ENCODE results near the gene EIF3B. TPM values are rescaled to one million over a fixed set of nuclear protein-coding genes. Genes with fewer than 3 reads are reported as not detected.
"Not testable (repeated sequence)": the region's sequence is repeated elsewhere in the genome, so short reads cannot be mapped to it uniquely, and the experiment has no call there.

Gene EIF3B
- total and polyA plus RNA-seq, 4 donors, result 28.7 to 95.2 (median 84.7) TPM

GRCh38 chr7:2330493-2330892 is 24.1 kb upstream of the EIF3B start:
- Histone ChIP-seq H3K9me3 (ENCODE audit: control insufficient read depth, low read length) (no peaks in the 10 kb centered on the region), H3K4me3 (ENCODE audit: low read length in 2 of 2) (no peak overlapping the region), H3K36me3 (ENCODE audit: control insufficient read depth in 1 of 2, insufficient read depth in 2 of 2, low read length in 1 of 2) (no peaks in the 10 kb centered on the region), H3K27me3 (ENCODE audit: control insufficient read depth in 1 of 2, insufficient read depth in 2 of 2, low read length in 1 of 2) (no peaks in the 10 kb centered on the region), H3K27ac (ENCODE audit: low read depth in 1 of 2, low read length in 2 of 2) (no peak overlapping the region), H3K4me1 (ENCODE audit: control insufficient read depth in 1 of 2, insufficient read depth in 2 of 2, low read length in 2 of 2) (no peaks in the 10 kb centered on the region)
- DNase-seq (no peak), ATAC-seq (ENCODE audit: low FRiP score) (no peak)
- intact Hi-C loops (cut with DNase I), result no loop called here
- 92 to 98% methylated on average over 2 of the region's 2 CpGs for WGBS, 2 donors

- 94 to 95% methylated on average over 6 of the region's 6 CpGs for WGBS, 2 donors
- H3K4me3 ChIP-seq (ENCODE audit: low read length in 2 of 2), result no peak overlapping the region
- H3K36me3 ChIP-seq (ENCODE audit: control insufficient read depth in 1 of 2, insufficient read depth in 2 of 2, low read length in 1 of 2), result no peaks in the 10 kb centered on the region
- intact Hi-C loops (cut with DNase I), result no loop called here
- H3K4me1 ChIP-seq (ENCODE audit: control insufficient read depth in 1 of 2, insufficient read depth in 2 of 2, low read length in 2 of 2), result no peaks in the 10 kb centered on the region
- DNase-seq (no peak), ATAC-seq (ENCODE audit: low FRiP score) (no peak)
- H3K9me3 ChIP-seq (ENCODE audit: control insufficient read depth, low read length), result no peaks in the 10 kb centered on the region
- no peak overlapping the region for H3K27ac ChIP-seq (ENCODE audit: low read depth in 1 of 2, low read length in 2 of 2)
- no peaks in the 10 kb centered on the region for H3K27me3 ChIP-seq (ENCODE audit: control insufficient read depth in 1 of 2, insufficient read depth in 2 of 2, low read length in 1 of 2)
These were observed 22.9 kb upstream of the EIF3B start for GRCh38 chr7:2331707-2332106.

GRCh38 chr7:2332606-2333231 is 21.9 kb upstream of the EIF3B start:
- H3K4me1 ChIP-seq (ENCODE audit: control insufficient read depth in 1 of 2, insufficient read depth in 2 of 2, low read length in 2 of 2); ATAC-seq (ENCODE audit: low FRiP score); H3K4me3 ChIP-seq (ENCODE audit: low read length in 2 of 2); H3K36me3 ChIP-seq (ENCODE audit: control insufficient read depth in 1 of 2, insufficient read depth in 2 of 2, low read length in 1 of 2); H3K27me3 ChIP-seq (ENCODE audit: control insufficient read depth in 1 of 2, insufficient read depth in 2 of 2, low read length in 1 of 2); DNase-seq; intact Hi-C loops (cut with DNase I); H3K27ac ChIP-seq (ENCODE audit: low read depth in 1 of 2, low read length in 2 of 2); H3K9me3 ChIP-seq (ENCODE audit: control insufficient read depth, low read length): not testable (repeated sequence)
- WGBS, 2 donors, result 92 to 94% methylated on average over 4 of the region's 4 CpGs

- no peaks in the 10 kb centered on the region for H3K36me3 ChIP-seq (ENCODE audit: control insufficient read depth in 1 of 2, insufficient read depth in 2 of 2, low read length in 1 of 2)
- DNase-seq (no peak), ATAC-seq (ENCODE audit: low FRiP score) (no peak)
- H3K4me1 ChIP-seq (ENCODE audit: control insufficient read depth in 1 of 2, insufficient read depth in 2 of 2, low read length in 2 of 2), result no peaks in the 10 kb centered on the region
- 94 to 95% methylated on average over 20 of the region's 20 CpGs for WGBS, 2 donors
- no peaks in the 10 kb centered on the region for H3K9me3 ChIP-seq (ENCODE audit: control insufficient read depth, low read length)
- no peak overlapping the region for H3K27ac ChIP-seq (ENCODE audit: low read depth in 1 of 2, low read length in 2 of 2)
- no peak overlapping the region for H3K4me3 ChIP-seq (ENCODE audit: low read length in 2 of 2)
- intact Hi-C loops (cut with DNase I), result no loop called here
- no peaks in the 10 kb centered on the region for H3K27me3 ChIP-seq (ENCODE audit: control insufficient read depth in 1 of 2, insufficient read depth in 2 of 2, low read length in 1 of 2)
These were observed 17.9 kb upstream of the EIF3B start for GRCh38 chr7:2336626-2337299.

DNA sequence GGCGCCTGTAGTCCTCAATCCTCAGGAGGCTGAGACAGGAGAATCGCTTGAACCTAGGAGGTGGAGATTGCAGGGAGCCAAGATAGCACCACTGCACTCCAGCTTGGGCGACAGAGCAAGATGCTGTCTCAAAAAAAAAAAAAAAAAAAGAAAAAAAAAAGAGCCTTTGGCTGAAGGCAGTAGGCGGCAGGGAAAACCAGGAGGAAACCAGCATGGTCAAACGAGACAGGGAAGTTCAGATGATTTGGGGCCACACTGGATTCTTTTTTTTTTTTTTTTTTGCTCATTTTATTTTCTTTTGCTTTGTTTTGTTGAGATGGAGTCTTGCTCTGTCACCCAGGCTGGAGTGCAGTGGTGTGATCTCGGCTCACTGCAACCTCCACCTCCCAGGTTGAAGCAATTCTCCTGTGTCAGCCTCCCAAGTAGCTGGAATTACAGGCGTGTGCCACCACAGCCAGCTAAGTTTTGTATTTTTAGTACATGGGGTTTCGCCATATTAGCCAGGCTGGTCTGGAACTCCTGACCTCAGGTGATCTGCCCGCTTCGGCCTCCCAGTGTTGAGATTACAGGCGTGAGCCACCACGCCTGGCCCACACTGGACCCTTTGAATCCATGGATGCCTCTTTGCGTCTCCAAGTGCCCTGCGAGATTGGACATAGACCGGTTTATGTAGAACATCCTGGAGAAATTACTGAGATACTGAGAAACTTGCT is 7.1 kb upstream of the EIF3B start:
- H3K4me1 ChIP-seq (ENCODE audit: control insufficient read depth in 1 of 2, insufficient read depth in 2 of 2, low read length in 2 of 2); H3K9me3 ChIP-seq (ENCODE audit: control insufficient read depth, low read length); DNase-seq; H3K36me3 ChIP-seq (ENCODE audit: control insufficient read depth in 1 of 2, insufficient read depth in 2 of 2, low read length in 1 of 2); H3K4me3 ChIP-seq (ENCODE audit: low read length in 2 of 2); H3K27me3 ChIP-seq (ENCODE audit: control insufficient read depth in 1 of 2, insufficient read depth in 2 of 2, low read length in 1 of 2); H3K27ac ChIP-seq (ENCODE audit: low read depth in 1 of 2, low read length in 2 of 2): not testable (repeated sequence)
- peak; percentile 19 for ATAC-seq (ENCODE audit: low FRiP score)
- intact Hi-C loops (cut with DNase I), result loop anchor here (5.0 to 10.0 kb wide), 4 partner anchors 100 to 775 kb away; partner anchors contain the start of genes MRM2 (in 1 of the 2), NUDT1 (in 1 of the 2) and PSMG3 (in 1 of the 2)
- 73 to 79% methylated on average over 15 of the region's 15 CpGs for WGBS, 2 donors

DNA sequence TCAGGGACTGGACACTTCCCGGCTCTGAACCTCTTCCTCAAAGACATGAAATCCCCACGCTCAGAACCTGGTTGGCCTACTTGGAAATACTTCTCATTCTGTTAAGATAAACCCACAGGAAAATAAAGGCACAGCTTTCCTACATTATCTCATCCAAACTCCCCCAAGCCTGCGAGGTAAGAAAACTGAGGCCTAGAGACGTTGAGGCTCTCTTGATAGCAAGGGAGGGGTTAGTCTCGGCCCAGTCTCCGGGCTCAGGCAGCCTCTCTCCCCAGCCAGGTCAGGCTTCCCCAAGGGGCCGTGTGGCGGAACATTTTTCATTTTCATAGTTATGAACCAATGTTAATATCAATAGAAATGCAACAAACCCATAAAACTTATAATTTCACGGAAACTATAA is 4.6 kb upstream of the EIF3B start:
- H3K27ac ChIP-seq (ENCODE audit: low read depth in 1 of 2, low read length in 2 of 2), result no peak overlapping the region
- intact Hi-C loops (cut with DNase I), result loop anchor here in 1 of 2 donors (10.0 kb wide), 1 partner anchor 775 kb away; the partner anchor contains the start of gene PSMG3
- H3K27me3 ChIP-seq (ENCODE audit: control insufficient read depth in 1 of 2, insufficient read depth in 2 of 2, low read length in 1 of 2), result no peaks in the 10 kb centered on the region
- no peak for DNase-seq
- no peaks in the 10 kb centered on the region for H3K4me1 ChIP-seq (ENCODE audit: control insufficient read depth in 1 of 2, insufficient read depth in 2 of 2, low read length in 2 of 2)
- H3K36me3 ChIP-seq (ENCODE audit: control insufficient read depth in 1 of 2, insufficient read depth in 2 of 2, low read length in 1 of 2), result no peaks in the 10 kb centered on the region
- H3K4me3 ChIP-seq (ENCODE audit: low read length in 2 of 2), result no peak overlapping the region
- ATAC-seq (ENCODE audit: low FRiP score), result no peak
- H3K9me3 ChIP-seq (ENCODE audit: control insufficient read depth, low read length), result no peaks in the 10 kb centered on the region
- 81 to 84% methylated on average over 9 of the region's 9 CpGs for WGBS, 2 donors

- no peaks in the 10 kb centered on the region for H3K4me1 ChIP-seq (ENCODE audit: control insufficient read depth in 1 of 2, insufficient read depth in 2 of 2, low read length in 2 of 2)
- no peak overlapping the region for H3K4me3 ChIP-seq (ENCODE audit: low read length in 2 of 2)
- ATAC-seq (ENCODE audit: low FRiP score) (no peak), DNase-seq (no peak)
- no peaks in the 10 kb centered on the region for H3K27me3 ChIP-seq (ENCODE audit: control insufficient read depth in 1 of 2, insufficient read depth in 2 of 2, low read length in 1 of 2)
- no peak overlapping the region for H3K27ac ChIP-seq (ENCODE audit: low read depth in 1 of 2, low read length in 2 of 2)
- 90 to 94% methylated on average over 12 of the region's 12 CpGs for WGBS, 2 donors
- intact Hi-C loops (cut with DNase I), result loop anchor here in 1 of 2 donors (10.0 kb wide), 1 partner anchor 776 kb away; the partner anchor contains the start of gene PSMG3
- no peaks in the 10 kb centered on the region for H3K36me3 ChIP-seq (ENCODE audit: control insufficient read depth in 1 of 2, insufficient read depth in 2 of 2, low read length in 1 of 2)
- H3K9me3 ChIP-seq (ENCODE audit: control insufficient read depth, low read length), result no peaks in the 10 kb centered on the region
These were observed 3.8 kb upstream of the EIF3B start for GRCh38 chr7:2350861-2351260.

- Histone ChIP-seq H3K27me3 (ENCODE audit: control insufficient read depth in 1 of 2, insufficient read depth in 2 of 2, low read length in 1 of 2) (no peaks in the 10 kb centered on the region), H3K36me3 (ENCODE audit: control insufficient read depth in 1 of 2, insufficient read depth in 2 of 2, low read length in 1 of 2) (no peaks in the 10 kb centered on the region), H3K9me3 (ENCODE audit: control insufficient read depth, low read length) (no peaks in the 10 kb centered on the region), H3K27ac (ENCODE audit: low read depth in 1 of 2, low read length in 2 of 2) (no peak overlapping the region), H3K4me1 (ENCODE audit: control insufficient read depth in 1 of 2, insufficient read depth in 2 of 2, low read length in 2 of 2) (no peaks in the 10 kb centered on the region), H3K4me3 (ENCODE audit: low read length in 2 of 2) (peak overlapping the region in 1 of 2 donors; percentile 27)
- intact Hi-C loops (cut with DNase I), result loop anchor here in 1 of 2 donors (10.0 kb wide), 1 partner anchor 779 kb away; the partner anchor contains the start of gene PSMG3
- ATAC-seq (ENCODE audit: low FRiP score), result no peak
- DNase-seq, result no peak
- WGBS, 2 donors, result 58 to 63% methylated on average over 22 of the region's 22 CpGs
These were observed 1.3 kb upstream of the EIF3B start for GRCh38 chr7:2353113-2353935.

All from aorta (tissue), 5 donors.